ENCODE results near the gene CYP4F8. TPM values are rescaled to one million over a fixed set of nuclear protein-coding genes. Genes with fewer than 3 reads are reported as not detected.

Gene CYP4F8
- total and polyA plus RNA-seq, 2 of the 8 experiments (the other 6 are each of a cell fraction or from before 2014, with no cell fraction given), result not detected

DNA sequence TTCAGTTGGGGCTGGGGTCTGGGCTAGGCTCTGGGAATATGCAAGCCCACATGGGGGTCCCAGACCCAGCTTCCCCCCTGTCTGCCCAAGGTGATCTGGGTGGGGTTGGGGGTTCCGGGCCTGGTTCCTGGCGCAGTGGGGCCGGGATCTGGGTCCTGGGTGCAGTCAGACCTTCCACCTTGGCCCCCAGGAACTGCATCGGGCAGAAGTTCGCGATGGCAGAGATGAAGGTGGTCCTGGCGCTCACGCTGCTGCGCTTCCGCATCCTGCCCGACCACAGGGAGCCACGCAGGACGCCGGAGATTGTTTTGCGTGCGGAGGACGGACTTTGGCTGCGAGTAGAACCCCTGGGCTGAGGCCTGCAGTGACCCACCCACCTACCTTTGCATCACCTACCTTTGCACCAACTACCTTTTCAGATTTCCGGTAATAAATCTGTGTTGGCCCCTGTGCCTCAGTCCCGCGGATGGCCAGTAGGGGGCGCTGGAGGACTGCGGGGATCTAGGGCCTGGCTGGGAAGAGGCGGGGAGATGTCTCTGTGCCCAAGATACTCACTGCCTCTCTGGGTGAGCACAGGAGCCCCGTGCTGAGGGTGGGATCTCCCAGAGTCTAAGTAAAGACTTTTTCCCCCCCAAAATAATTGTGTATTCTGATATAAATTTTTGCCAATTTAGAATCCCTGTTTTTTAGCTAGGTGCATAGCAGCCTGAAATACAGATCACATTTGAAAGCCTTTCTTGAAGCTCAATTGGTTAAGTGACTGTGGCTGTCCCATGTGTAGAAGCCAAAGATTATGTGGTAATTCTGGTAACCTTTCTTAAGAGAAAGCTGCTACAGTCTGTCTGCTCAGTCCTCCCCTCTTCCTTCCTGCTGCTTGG lies 14.2 kb downstream of the CYP4F8 start:
- H2AK5ac ChIP-seq (ENCODE audit: low read depth, low read length), result no peak overlapping the region
- no peak overlapping the region; the same call in 1 of the 2 replicates for H4K8ac ChIP-seq (ENCODE audit: extremely low read depth, insufficient read depth, low read length)
- no peak for FAIRE-seq
- peak in 1 of 2 experiments; percentile 83 for DNase-seq (ENCODE audit: low read depth in 1 of 2, low spot score in 2 of 2)
- no peak overlapping the region for H2BK12ac ChIP-seq (ENCODE audit: low read depth, low read length)
- no peak overlapping the region for H3K4me2 ChIP-seq (ENCODE audit: insufficient read depth in 1 of 2, low read depth in 2 of 2, low read length in 2 of 2)
- no peaks in the 10 kb centered on the region for H3K27me3 ChIP-seq (replicated peaks in 1 of 4; ENCODE audit: control insufficient read depth in 3 of 4, extremely low read depth in 1 of 4, insufficient read depth in 3 of 4, low read length in 3 of 4)
- H2BK15ac ChIP-seq (ENCODE audit: low read length), result no peak overlapping the region
- H3K79me1 ChIP-seq (ENCODE audit: low read depth, low read length), result no peaks in the 10 kb centered on the region
- no peaks in the 10 kb centered on the region for H3K4me1 ChIP-seq (replicated peaks in 1 of 4; ENCODE audit: control insufficient read depth in 3 of 4, insufficient read depth in 4 of 4, low read length in 3 of 4)
- H3K9ac ChIP-seq (replicated peaks in 1 of 4; ENCODE audit: extremely low read depth in 1 of 4, low read depth in 3 of 4, low read length in 3 of 4), result no peak overlapping the region
- no peak overlapping the region for H3K23ac ChIP-seq (ENCODE audit: insufficient read length)
- no peak overlapping the region for H4K91ac ChIP-seq (replicated peaks; ENCODE audit: insufficient read length, low read length)
- H2BK20ac ChIP-seq (ENCODE audit: low read length), result no peak overlapping the region
- no peak overlapping the region for H3K56ac ChIP-seq (replicated peaks; ENCODE audit: insufficient read length, low read depth, low read length)
- no peaks in the 10 kb centered on the region for H3K79me2 ChIP-seq (ENCODE audit: control insufficient read depth in 1 of 2, insufficient read depth in 2 of 2, low read length in 2 of 2)
- H4K20me1 ChIP-seq (replicated peaks in 1 of 2; ENCODE audit: control insufficient read depth in 1 of 2, insufficient read depth in 2 of 2, low read length in 2 of 2), result no peaks in the 10 kb centered on the region
- TF ChIP-seq MAFK (IDR thresholded peaks at IDR 0.05; ENCODE audit: low read depth, low read length), result no peak
- peak; percentile 75 for TF ChIP-seq RAD21 (IDR thresholded peaks at IDR 0.05 in 1 of 2, conservative IDR thresholded peaks at IDR 0.05 in 1 of 2; ENCODE audit: low read depth in 2 of 2, low read length in 2 of 2)
- peak; percentile 52 to 65 (median 64) for TF ChIP-seq CTCF (IDR thresholded peaks at IDR 0.05; ENCODE audit: control extremely low read depth in 1 of 3, insufficient read depth in 1 of 3, low read depth in 1 of 3, low read length in 3 of 3)
- H3K4me3 ChIP-seq (ENCODE audit: extremely low read depth in 1 of 4, insufficient read depth in 2 of 4, low read depth in 3 of 4, low read length in 4 of 4), result no peak overlapping the region
- H3K18ac ChIP-seq (ENCODE audit: extremely low read depth, low read length), result no peak overlapping the region
- no peak overlapping the region for H4K5ac ChIP-seq (ENCODE audit: insufficient read length, low read depth, low read length)
- no peak overlapping the region for H3K4ac ChIP-seq (replicated peaks; ENCODE audit: insufficient read length, low read depth, low read length)
- H3K36me3 ChIP-seq (ENCODE audit: control insufficient read depth in 2 of 4, insufficient read depth in 4 of 4, low read length in 3 of 4), result no peaks in the 10 kb centered on the region
- no peaks in the 10 kb centered on the region for H3K23me2 ChIP-seq (ENCODE audit: low read depth, low read length)
- CTCF ChIA-PET (ENCODE audit: partially characterized antibody), result interaction anchor here (0.6 to 0.7 kb wide), 2 partner anchors 328 to 347 kb away, joined by 4 read pairs; no protein-coding TSS in a partner anchor
- POLR2A ChIA-PET (ENCODE audit: partially characterized antibody), result no interaction called here
- no peak overlapping the region for H2BK120ac ChIP-seq (replicated peaks; ENCODE audit: low read depth, low read length)
- H3K27ac ChIP-seq (ENCODE audit: low read depth, low read length), result no peak overlapping the region
- no peak overlapping the region for H2AFZ ChIP-seq (ENCODE audit: low read length)
- no peak overlapping the region for H2BK5ac ChIP-seq (ENCODE audit: low read depth, low read length)
- H3K9me3 ChIP-seq (ENCODE audit: insufficient read depth in 2 of 2, low read depth in 1 of 2, low read length in 1 of 2), result peaks cover 37 to 41% of the 10 kb centered on the region in 2 experiments
- WGBS, 2 experiments (ENCODE audit: extremely low coverage in 1 of 2, insufficient coverage in 1 of 2, insufficient read length in 1 of 2, insufficient replicate concordance in 2 of 2, low coverage in 1 of 2, low lambda C conversion rate in 2 of 2, missing lambda C conversion rate in 1 of 2), result 52% methylated on average over 25 of the region's 25 CpGs; no CpG with 5 or more reads in 1 of the 2 experiments
- no peak overlapping the region for H3K14ac ChIP-seq (ENCODE audit: insufficient read length)
